ENCODE results near the gene ANTXR1. TPM values are rescaled to one million over a fixed set of nuclear protein-coding genes. Genes with fewer than 3 reads are reported as not detected.

Gene ANTXR1
- total RNA-seq, 4 donors from 2014 or later = 53.7 to 69.0 (median 59.3) TPM

DNA sequence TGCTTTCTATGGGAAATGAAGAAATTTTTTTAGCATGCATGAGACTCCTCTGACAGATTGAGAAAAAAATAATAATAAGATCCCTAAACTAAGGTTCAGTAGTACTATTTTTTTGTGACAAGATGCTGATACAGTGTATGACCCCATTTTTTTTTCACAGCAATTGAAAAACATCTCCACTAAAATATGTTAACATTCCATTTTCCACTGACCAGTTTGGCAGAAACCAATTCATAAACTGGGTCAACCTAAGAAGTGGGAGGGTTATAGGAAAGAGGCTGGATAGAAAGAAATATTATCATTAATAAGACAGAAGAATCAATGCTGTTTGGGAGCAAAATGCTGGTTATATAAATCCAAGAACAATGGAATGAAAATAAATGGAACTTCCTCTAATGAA, 182.7 kb downstream of the ANTXR1 start:
- no peak for DNase-seq (ENCODE audit: low spot score in 2 of 2)
- no peak for TF ChIP-seq CTCF (IDR thresholded peaks at IDR 0.05)
- no peak for TF ChIP-seq POLR2A (IDR thresholded peaks at IDR 0.05)
- no peak for TF ChIP-seq EP300 (IDR thresholded peaks at IDR 0.05)
- Histone ChIP-seq H3K27me3 (no peaks in the 10 kb centered on the region), H3K4me1 (peaks cover 0 to 8% (median 3%) of the 10 kb centered on the region in 4 donors), H3K27ac (no peak overlapping the region), H3K9me3 (no peaks in the 10 kb centered on the region), H3K4me3 (no peak overlapping the region), H3K36me3 (peaks cover 0 to 63% (median 0%) of the 10 kb centered on the region in 3 donors)

DNA sequence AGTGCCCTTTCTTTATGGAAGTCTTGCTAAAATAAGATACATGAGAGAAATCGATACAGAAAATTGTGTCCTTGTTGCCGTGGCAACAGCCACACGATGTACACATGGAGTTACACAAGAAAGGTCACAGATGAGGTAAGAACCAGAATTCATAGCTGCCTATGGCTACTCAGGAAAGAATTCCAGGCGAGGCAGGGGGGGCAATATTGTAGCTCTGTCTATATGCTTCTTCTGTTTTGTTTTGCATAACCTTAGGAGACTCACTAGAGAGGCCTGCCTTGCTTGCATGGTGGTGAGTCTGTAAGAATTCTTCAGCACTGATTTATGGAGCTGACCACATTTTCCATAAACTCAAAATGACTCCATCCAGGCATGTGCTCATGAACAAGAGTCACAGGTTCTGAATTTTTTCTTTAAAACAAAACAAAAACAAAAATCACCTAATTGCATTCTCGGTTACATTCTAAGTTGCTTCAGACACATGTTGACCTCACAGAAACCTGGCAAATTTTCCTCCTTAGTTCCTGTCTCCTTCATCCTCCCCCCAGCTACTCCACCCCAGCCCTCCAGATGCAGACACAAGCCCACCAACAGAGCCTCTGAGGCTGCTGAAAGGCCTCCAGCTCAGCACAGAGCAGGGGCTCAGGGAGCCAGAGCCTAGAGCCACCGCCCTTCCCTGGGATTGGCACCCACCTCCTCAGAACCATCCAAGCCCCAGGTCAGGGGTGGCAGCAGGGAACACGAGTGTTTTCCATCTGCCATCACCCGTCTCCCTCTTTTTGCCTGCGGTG, 183.5 kb downstream of the ANTXR1 start:
- H3K4me3 ChIP-seq = no peak overlapping the region
- TF ChIP-seq POLR2A (IDR thresholded peaks at IDR 0.05) (no peak), EP300 (IDR thresholded peaks at IDR 0.05) (no peak), CTCF (IDR thresholded peaks at IDR 0.05) (no peak)
- 74 to 79% methylated on average over 9 of the region's 9 CpGs for WGBS, 2 donors
- H3K9me3 ChIP-seq = no peaks in the 10 kb centered on the region
- H3K36me3 ChIP-seq = peaks cover 0 to 62% (median 0%) of the 10 kb centered on the region in 3 donors
- H3K27ac ChIP-seq = peak overlapping the region in 1 of 4 donors; percentile 38
- peaks cover 0 to 5% (median 1%) of the 10 kb centered on the region in 4 donors for H3K4me1 ChIP-seq
- no peak for DNase-seq (ENCODE audit: low spot score in 2 of 2)
- H3K27me3 ChIP-seq = no peaks in the 10 kb centered on the region

- WGBS, 2 donors = 93% methylated on average over 6 of the region's 6 CpGs
- DNase-seq (ENCODE audit: low spot score in 2 of 2) = no peak
- no peaks in the 10 kb centered on the region for H3K9me3 ChIP-seq
- TF ChIP-seq POLR2A (IDR thresholded peaks at IDR 0.05) (no peak), CTCF (IDR thresholded peaks at IDR 0.05) (no peak), EP300 (IDR thresholded peaks at IDR 0.05) (peak in 1 of 2 donors; percentile 50)
- H3K36me3 ChIP-seq = peaks cover 0 to 29% (median 0%) of the 10 kb centered on the region in 3 donors
- no peak overlapping the region for H3K27ac ChIP-seq
- H3K4me1 ChIP-seq = peaks cover 0 to 30% (median 9%) of the 10 kb centered on the region in 4 donors
- no peak overlapping the region for H3K4me3 ChIP-seq
- H3K27me3 ChIP-seq = no peaks in the 10 kb centered on the region
These were observed 187.1 kb downstream of the ANTXR1 start for GRCh38 chr2:69200107-69200520.

GRCh38 chr2:69201259-69201658, 188.3 kb downstream of the ANTXR1 start:
- TF ChIP-seq POLR2A (IDR thresholded peaks at IDR 0.05) (no peak), CTCF (IDR thresholded peaks at IDR 0.05) (no peak), EP300 (IDR thresholded peaks at IDR 0.05) (no peak)
- peaks cover 0 to 31% (median 9%) of the 10 kb centered on the region in 4 donors for H3K4me1 ChIP-seq
- whole genome bisulfite sequencing, 2 donors = 88 to 92% methylated on average over 7 of the region's 7 CpGs

GRCh38 chr2:69202327-69202726, 189.3 kb downstream of the ANTXR1 start:
- no peak for DNase-seq (ENCODE audit: low spot score in 2 of 2)
- H3K36me3 ChIP-seq = peaks cover 0 to 19% (median 0%) of the 10 kb centered on the region in 3 donors
- no peaks in the 10 kb centered on the region for H3K9me3 ChIP-seq
- H3K27me3 ChIP-seq = no peaks in the 10 kb centered on the region
- peaks cover 0 to 31% (median 9%) of the 10 kb centered on the region in 4 donors for H3K4me1 ChIP-seq
- peak overlapping the region in 2 of 4 donors; percentile 42 to 56 for H3K27ac ChIP-seq
- H3K4me3 ChIP-seq = no peak overlapping the region
- no peak for TF ChIP-seq CTCF (IDR thresholded peaks at IDR 0.05)
- TF ChIP-seq POLR2A (IDR thresholded peaks at IDR 0.05) = no peak
- no peak for TF ChIP-seq EP300 (IDR thresholded peaks at IDR 0.05)
- 46 to 60% methylated on average over 3 of the region's 3 CpGs for WGBS, 2 donors

More at GRCh38 chr2:69201259-69201658, 188.3 kb downstream of the ANTXR1 start:
- Histone ChIP-seq H3K36me3 (peaks cover 0 to 29% (median 0%) of the 10 kb centered on the region in 3 donors), H3K27me3 (no peaks in the 10 kb centered on the region), H3K9me3 (no peaks in the 10 kb centered on the region), H3K27ac (no peak overlapping the region), H3K4me3 (no peak overlapping the region)
- no peak for DNase-seq (ENCODE audit: low spot score in 2 of 2)
